HEK293 (cell line): ENCODE data around the gene ASPSCR1.

ENCODE experiments used
- ZNF174 ChIP-seq: fragments of 450-650 bp; formaldehyde crosslinking; IDR thresholded peaks from 2 replicates; pipeline ENCODE4 v1.5.0; 2017; ENCODE audit warnings: missing biosample characterization, mild to moderate bottlenecking, missing genetic modification characterization
- ZNF747 ChIP-seq: fragments of 450-650 bp; formaldehyde crosslinking; IDR thresholded peaks from 2 replicates; pipeline ENCODE4 v1.5.1; 2016; ENCODE audit warnings: missing biosample characterization, missing genetic modification characterization
- TF ChIP-seq, protein P1 (sequence below): fragments of 450-650 bp; formaldehyde crosslinking; IDR thresholded peaks from 2 replicates; pipeline ENCODE4 v1.5.1; 2016; ENCODE audit warnings: missing biosample characterization, missing genetic modification characterization
- TF ChIP-seq, protein P2 (sequence below): fragments of 450-650 bp; formaldehyde crosslinking; IDR thresholded peaks from 2 replicates; pipeline ENCODE4 v1.5.1; 2016; ENCODE audit warnings: missing biosample characterization, missing genetic modification characterization
- TF ChIP-seq, protein P3 (sequence below): fragments of 450-650 bp; formaldehyde crosslinking; IDR thresholded peaks from 2 replicates; pipeline ENCODE4 v1.5.0; 2017; ENCODE audit warnings: missing biosample characterization, missing genetic modification characterization, borderline replicate concordance

GRCh38 chr17:81960130-81960958 is 17.1 kb upstream of the ASPSCR1 start:
- TF ChIP-seq, protein P1, sequence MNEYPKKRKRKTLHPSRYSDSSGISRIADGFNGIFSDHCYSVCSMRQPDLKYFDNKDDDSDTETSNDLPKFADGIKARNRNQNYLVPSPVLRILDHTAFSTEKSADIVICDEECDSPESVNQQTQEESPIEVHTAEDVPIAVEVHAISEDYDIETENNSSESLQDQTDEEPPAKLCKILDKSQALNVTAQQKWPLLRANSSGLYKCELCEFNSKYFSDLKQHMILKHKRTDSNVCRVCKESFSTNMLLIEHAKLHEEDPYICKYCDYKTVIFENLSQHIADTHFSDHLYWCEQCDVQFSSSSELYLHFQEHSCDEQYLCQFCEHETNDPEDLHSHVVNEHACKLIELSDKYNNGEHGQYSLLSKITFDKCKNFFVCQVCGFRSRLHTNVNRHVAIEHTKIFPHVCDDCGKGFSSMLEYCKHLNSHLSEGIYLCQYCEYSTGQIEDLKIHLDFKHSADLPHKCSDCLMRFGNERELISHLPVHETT (tag by site-specific recombination), result no peak
- TF ChIP-seq, protein P2, sequence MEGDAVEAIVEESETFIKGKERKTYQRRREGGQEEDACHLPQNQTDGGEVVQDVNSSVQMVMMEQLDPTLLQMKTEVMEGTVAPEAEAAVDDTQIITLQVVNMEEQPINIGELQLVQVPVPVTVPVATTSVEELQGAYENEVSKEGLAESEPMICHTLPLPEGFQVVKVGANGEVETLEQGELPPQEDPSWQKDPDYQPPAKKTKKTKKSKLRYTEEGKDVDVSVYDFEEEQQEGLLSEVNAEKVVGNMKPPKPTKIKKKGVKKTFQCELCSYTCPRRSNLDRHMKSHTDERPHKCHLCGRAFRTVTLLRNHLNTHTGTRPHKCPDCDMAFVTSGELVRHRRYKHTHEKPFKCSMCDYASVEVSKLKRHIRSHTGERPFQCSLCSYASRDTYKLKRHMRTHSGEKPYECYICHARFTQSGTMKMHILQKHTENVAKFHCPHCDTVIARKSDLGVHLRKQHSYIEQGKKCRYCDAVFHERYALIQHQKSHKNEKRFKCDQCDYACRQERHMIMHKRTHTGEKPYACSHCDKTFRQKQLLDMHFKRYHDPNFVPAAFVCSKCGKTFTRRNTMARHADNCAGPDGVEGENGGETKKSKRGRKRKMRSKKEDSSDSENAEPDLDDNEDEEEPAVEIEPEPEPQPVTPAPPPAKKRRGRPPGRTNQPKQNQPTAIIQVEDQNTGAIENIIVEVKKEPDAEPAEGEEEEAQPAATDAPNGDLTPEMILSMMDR, result no peak
- TF ChIP-seq ZNF174 (tag by site-specific recombination) (no peak), ZNF747 (tag by site-specific recombination) (no peak)
- TF ChIP-seq, protein P3, sequence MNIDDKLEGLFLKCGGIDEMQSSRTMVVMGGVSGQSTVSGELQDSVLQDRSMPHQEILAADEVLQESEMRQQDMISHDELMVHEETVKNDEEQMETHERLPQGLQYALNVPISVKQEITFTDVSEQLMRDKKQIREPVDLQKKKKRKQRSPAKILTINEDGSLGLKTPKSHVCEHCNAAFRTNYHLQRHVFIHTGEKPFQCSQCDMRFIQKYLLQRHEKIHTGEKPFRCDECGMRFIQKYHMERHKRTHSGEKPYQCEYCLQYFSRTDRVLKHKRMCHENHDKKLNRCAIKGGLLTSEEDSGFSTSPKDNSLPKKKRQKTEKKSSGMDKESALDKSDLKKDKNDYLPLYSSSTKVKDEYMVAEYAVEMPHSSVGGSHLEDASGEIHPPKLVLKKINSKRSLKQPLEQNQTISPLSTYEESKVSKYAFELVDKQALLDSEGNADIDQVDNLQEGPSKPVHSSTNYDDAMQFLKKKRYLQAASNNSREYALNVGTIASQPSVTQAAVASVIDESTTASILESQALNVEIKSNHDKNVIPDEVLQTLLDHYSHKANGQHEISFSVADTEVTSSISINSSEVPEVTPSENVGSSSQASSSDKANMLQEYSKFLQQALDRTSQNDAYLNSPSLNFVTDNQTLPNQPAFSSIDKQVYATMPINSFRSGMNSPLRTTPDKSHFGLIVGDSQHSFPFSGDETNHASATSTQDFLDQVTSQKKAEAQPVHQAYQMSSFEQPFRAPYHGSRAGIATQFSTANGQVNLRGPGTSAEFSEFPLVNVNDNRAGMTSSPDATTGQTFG, result no peak
